Tibial artery (tissue), 4 donors: ENCODE results near the gene CCDC57.
"Not testable (repeated sequence)": the region's sequence is repeated elsewhere in the genome, so short reads cannot be mapped to it uniquely, and the experiment has no call there.

ENCODE experiments used
- DNase-seq, 2 donors: peaks; one replicate each; pipeline ENCODE4 v3.0.0-alpha.2; 2019
- H3K27ac ChIP-seq, 2 donors: fragments of 200-600 bp; sonication (generic) in 1 of 2; 1 replicate in 1 of 2; 2 replicates in 1 of 2; pipeline ENCODE4 v1.5.1; 2018 to 2019; ENCODE audit warnings: mild to moderate bottlenecking in 1 of 2
- H3K27me3 ChIP-seq, 2 donors: fragments of 200-600 bp; sonication (generic) in 1 of 2; one replicate each; pipeline versions ENCODE4 v1.5.1 to v1.6.0; 2016 to 2019
- H3K36me3 ChIP-seq, 3 donors: fragments of 200-600 bp; sonication (generic) in 2 of 3; one replicate each; pipeline ENCODE4 v1.5.1; 2016 to 2019; ENCODE audit warnings: mild to moderate bottlenecking in 2 of 3
- H3K4me1 ChIP-seq, 4 donors: fragments of 200-600 bp; sonication (generic) in 2 of 4; 1 replicate in 3 of 4; 2 replicates in 1 of 4; pipeline ENCODE4 v1.5.1; 2016 to 2019
- H3K4me3 ChIP-seq, 2 donors: fragments of 200-600 bp; sonication (generic) in 1 of 2; 1 replicate in 1 of 2; 2 replicates in 1 of 2; pipeline ENCODE4 v1.5.1; 2018 to 2019; ENCODE audit warnings: mild to moderate bottlenecking in 2 of 2
- H3K9me3 ChIP-seq, 3 donors: fragments of 200-600 bp; sonication (generic) in 1 of 3; one replicate each; pipeline ENCODE4 v1.5.1; 2016 to 2019
- CTCF ChIP-seq, 2 experiments: fragments of 200-600 bp in 1 of 2; fragments of 450-650 bp in 1 of 2; IDR thresholded peaks; one replicate each; pipeline ENCODE4 v1.5.1; 2017 to 2019; ENCODE audit warnings: antibody characterized with exemption in 2 of 2, mild to moderate bottlenecking in 1 of 2, moderate library complexity in 1 of 2
- intact Hi-C: fragments of 100-400 bp; cut with DNase I; formaldehyde crosslinking; loops from one replicate; pipeline ENCODE4 v1.15.0; 2023; ENCODE audit warnings: low total_unique reads

CCDC57 gene

GRCh38 chr17:82212331-82213250, at the start of gene CCDC57:
Gene CCDC57 (minus strand): TSS chr17:82212842. CDS start chr17:82201944, 10,898 bp downstream.
- H3K4me1 ChIP-seq: peaks cover 9 to 39% (median 32%) of the 10 kb centered on the region in 4 donors
- peak within 1 kb of the TSS; percentile 89 to 97 for H3K4me3 ChIP-seq
- peak within 1 kb of the TSS; percentile 88 to 89 for H3K27ac ChIP-seq
- peak in 1 of 2 donors; percentile 87 for DNase-seq
- intact Hi-C loops: no loop called here
- no peaks in the 10 kb centered on the region for H3K27me3 ChIP-seq
- H3K36me3 ChIP-seq: peaks cover 0 to 3% (median 0%) of the 10 kb centered on the region in 3 donors
- H3K9me3 ChIP-seq: no peaks in the 10 kb centered on the region
- TF ChIP-seq CTCF (IDR thresholded peaks at IDR 0.05): peak; percentile 5 to 38

- intact Hi-C loops: no loop called here
- H3K9me3 ChIP-seq: no peaks in the 10 kb centered on the region
- H3K27me3 ChIP-seq: no peaks in the 10 kb centered on the region
- H3K4me1 ChIP-seq: peaks cover 0 to 20% (median 16%) of the 10 kb centered on the region in 4 donors
- no peak overlapping the region for H3K27ac ChIP-seq
- no peak for DNase-seq
- TF ChIP-seq CTCF (IDR thresholded peaks at IDR 0.05): no peak
- H3K36me3 ChIP-seq: peaks cover 62 to 89% (median 83%) of the 10 kb centered on the region in 3 donors
- H3K4me3 ChIP-seq: no peak overlapping the region
Measured at GRCh38 chr17:82262344-82262743, 49.7 kb upstream of the CCDC57 start.

GRCh38 chr17:82259972-82260961, 47.6 kb upstream of the CCDC57 start:
- H3K4me1 ChIP-seq, H3K27me3 ChIP-seq, intact Hi-C loops, H3K27ac ChIP-seq, H3K4me3 ChIP-seq, H3K9me3 ChIP-seq, DNase-seq: not testable (repeated sequence)
- H3K36me3 ChIP-seq: peaks cover 64 to 97% (median 77%) of the 10 kb centered on the region in 3 donors

- DNase-seq: no peak
- intact Hi-C loops: no loop called here
- Histone ChIP-seq H3K27ac (peak overlapping the region in 1 of 2 donors; percentile 11), H3K27me3 (no peaks in the 10 kb centered on the region), H3K9me3 (no peaks in the 10 kb centered on the region), H3K36me3 (peaks cover 62 to 97% (median 77%) of the 10 kb centered on the region in 3 donors), H3K4me1 (no peaks in the 10 kb centered on the region), H3K4me3 (no peak overlapping the region)
- no peak for TF ChIP-seq CTCF (IDR thresholded peaks at IDR 0.05)
Measured at GRCh38 chr17:82258555-82258954, 45.9 kb upstream of the CCDC57 start.

GRCh38 chr17:82257473-82257872, 44.8 kb upstream of the CCDC57 start:
- Histone ChIP-seq H3K36me3 (peaks cover 68 to 97% (median 77%) of the 10 kb centered on the region in 3 donors), H3K4me1 (no peaks in the 10 kb centered on the region), H3K27me3 (no peaks in the 10 kb centered on the region), H3K27ac (no peak overlapping the region), H3K9me3 (no peaks in the 10 kb centered on the region), H3K4me3 (no peak overlapping the region)
- no peak for TF ChIP-seq CTCF (IDR thresholded peaks at IDR 0.05)
- no peak for DNase-seq
- intact Hi-C loops: no loop called here
